Myometrial cell (primary cell): Measurements from ENCODE around the gene DDIT3. TPM values are rescaled to one million over a fixed set of nuclear protein-coding genes. Genes with fewer than 3 reads are reported as not detected.

Experiments
- total RNA-seq: library from RNA; depleted of rRNA; stranded (reverse); fragments of >200 nt; gene quantifications from 2 replicates; pipeline ENCODE4 v1.2.3, GENCODE V29; 2015

DDIT3 gene
- total RNA-seq: 32.9 and 42.7 TPM in 2 replicates

GRCh38 chr12:57520053-57520818 is at the start of gene DDIT3:
Gene DDIT3 (minus strand): TSS chr12:57520514. CDS start chr12:57517406, 3,108 bp downstream.

GRCh38 chr12:57549909-57550640 is 29.8 kb upstream of the DDIT3 start, which contains the start of gene KIF5A:
Gene KIF5A (plus strand): TSS chr12:57550044. CDS start chr12:57550272, 228 bp downstream.

GRCh38 chr12:57546438-57547287 is 26.3 kb upstream of the DDIT3 start, which contains the start of gene DCTN2:
Gene DCTN2 (minus strand): TSS chr12:57547192. CDS start chr12:57547063, 129 bp downstream.

GRCh38 chr12:57522011-57522886 is 1.9 kb upstream of the DDIT3 start, which contains the start of gene MBD6:
Gene MBD6 (plus strand): TSS chr12:57522824. CDS start chr12:57524304, 1,480 bp downstream.

GRCh38 chr12:57487597-57488401 is 32.5 kb downstream of the DDIT3 start, which contains the start of gene MARS1:
Gene MARS1 (plus strand): TSS chr12:57488068. CDS start chr12:57488091, 23 bp downstream.

GRCh38 chr12:57479376-57480115 is 40.8 kb downstream of the DDIT3 start, which contains the start of gene ARHGAP9:
Gene ARHGAP9 (minus strand): TSS chr12:57479866. CDS start chr12:57479406, 460 bp downstream.

Other genes starting within 250 kb of the DDIT3 start
- 19.3 and 23.9 TPM in 2 replicates for gene R3HDM2, start 89.5 kb downstream of the DDIT3 start, total RNA-seq
- not detected in 2 replicates for gene INHBC, start 85.7 kb downstream of the DDIT3 start, total RNA-seq
- 3.5 and 6.2 TPM in 2 replicates for gene INHBE, start 65.2 kb downstream of the DDIT3 start, total RNA-seq
- 1.4 and 3.7 TPM in 2 replicates for gene GLI1, start 60.7 kb downstream of the DDIT3 start, total RNA-seq
- gene ARHGAP9, start 40.6 kb downstream of the DDIT3 start, total RNA-seq: 0.18 TPM in 1 of 2 replicates, not detected in the other
- gene MARS1, start 32.4 kb downstream of the DDIT3 start, total RNA-seq: 166 and 202 TPM in 2 replicates
- 5.8 and 7.5 TPM in 2 replicates for gene MBD6, start 2.3 kb upstream of the DDIT3 start, total RNA-seq
- gene DCTN2, start 26.7 kb upstream of the DDIT3 start, total RNA-seq: 175 and 242 TPM in 2 replicates
- 0.29 and 0.89 TPM in 2 replicates for gene KIF5A, start 29.5 kb upstream of the DDIT3 start, total RNA-seq
- 19.8 and 32.0 TPM in 2 replicates for gene PIP4K2C, start 70.7 kb upstream of the DDIT3 start, total RNA-seq
- 29.4 and 33.7 TPM in 2 replicates for gene DTX3, start 84.3 kb upstream of the DDIT3 start, total RNA-seq
- gene ARHGEF25, start 90.9 kb upstream of the DDIT3 start, total RNA-seq: 42.4 and 51.6 TPM in 2 replicates
- 1.9 and 8.4 TPM in 2 replicates for gene B4GALNT1, start 112.7 kb upstream of the DDIT3 start, total RNA-seq
- gene OS9, start 173.6 kb upstream of the DDIT3 start, total RNA-seq: 207 and 276 TPM in 2 replicates
- gene AGAP2, start 218.2 kb upstream of the DDIT3 start, total RNA-seq: under 0.01 TPM in 1 of 2 replicates, not detected in the other
- 80.4 and 86.0 TPM in 2 replicates for gene TSPAN31, start 224.5 kb upstream of the DDIT3 start, total RNA-seq
- 137 and 172 TPM in 2 replicates for gene CDK4, start 231.8 kb upstream of the DDIT3 start, total RNA-seq
- 0.71 and 3.7 TPM in 2 replicates for gene MARCHF9, start 234.6 kb upstream of the DDIT3 start, total RNA-seq
- gene CYP27B1, start 246.6 kb upstream of the DDIT3 start, total RNA-seq: 1.4 TPM in 1 of 2 replicates, not detected in the other